SK-N-SH (cell line): Measurements from ENCODE around the gene ABR. TPM values are rescaled to one million over a fixed set of nuclear protein-coding genes. Genes with fewer than 3 reads are reported as not detected.
A peak's percentile ranks its signal among the peaks of the same experiment; 100 is the strongest.

Experiments used
- CTCF ChIA-PET: fragments of 300-600, 350-600 bp; formaldehyde crosslinking; extraction: SDS; loops from one replicate; lab custom pipeline; 2021; lab: Yijun Ruan, JAX
- POLR2A ChIA-PET: fragments of 350-600 bp; sonication (Branson Sonifier 250); formaldehyde crosslinking; extraction: SDS; loops from one replicate; lab custom pipeline; 2020; ENCODE audit warnings: antibody characterized with exemption, inconsistent platforms; lab: Yijun Ruan, JAX
- DNase-seq: peaks from one replicate; pipeline ENCODE4 v3.0.0; 2012
- H2AFZ ChIP-seq: fragments of 200-600 bp; sonication (generic); 2 replicates; pipeline ENCODE4 v1.8.1; 2016; ENCODE audit warnings: antibody characterized with exemption, mild to moderate bottlenecking, low read depth
- H3F3A ChIP-seq: fragments of 200-600 bp; sonication (generic); replicated peaks from 2 replicates; pipeline ENCODE3; 2016; ENCODE audit warnings: antibody characterized with exemption, mild to moderate bottlenecking; ENCODE audit not compliant: insufficient read depth
- H3K27ac ChIP-seq, 2 experiments: fragments of 200-500 bp in 1 of 2; fragments of 200-600 bp in 1 of 2; sonication (Bioruptor generic) in 1 of 2; sonication (generic), shearing (Covaris generic) in 1 of 2; 2 replicates each; pipeline versions ENCODE4 v1.5.1 to v1.6.1; 2014 to 2016; ENCODE audit warnings: low read depth in 2 of 2, inconsistent platforms in 1 of 2, low read length in 1 of 2, mild to moderate bottlenecking in 1 of 2, mixed read lengths in 1 of 2
- H3K27me3 ChIP-seq: fragments of 200-600 bp; sonication (generic), shearing (Covaris generic); 2 replicates; pipeline ENCODE4 v1.6.1; 2016; ENCODE audit warnings: mixed run types; ENCODE audit not compliant: insufficient read depth
- H3K36me3 ChIP-seq, 2 experiments: fragments of 200-500 bp in 1 of 2; fragments of 200-600 bp in 1 of 2; sonication (Bioruptor generic) in 1 of 2; sonication (generic) in 1 of 2; replicated peaks in 1 of 2; 2 replicates each; pipeline versions ENCODE3 to v1.5.1; 2014 to 2016; ENCODE audit warnings: low read length in 1 of 2, mild to moderate bottlenecking in 1 of 2; ENCODE audit not compliant: insufficient read depth in 2 of 2, control insufficient read depth in 1 of 2
- H3K4me1 ChIP-seq, 2 experiments: fragments of 200-500 bp in 1 of 2; fragments of 200-600 bp in 1 of 2; sonication (Bioruptor generic) in 1 of 2; sonication (generic), shearing (Covaris generic) in 1 of 2; 2 replicates each; pipeline versions ENCODE4 v1.5.1 to v1.6.1; 2014 to 2016; ENCODE audit warnings: low read depth in 1 of 2, low read length in 1 of 2, mixed run types in 1 of 2; ENCODE audit not compliant: insufficient read depth in 2 of 2, control insufficient read depth in 1 of 2
- H3K4me2 ChIP-seq: fragments of 200-600 bp; sonication (generic), shearing (Covaris generic); 2 replicates; pipeline ENCODE4 v1.6.1; 2017; ENCODE audit warnings: mixed run types
- H3K4me3 ChIP-seq, 2 experiments: fragments of 200-500 bp in 1 of 2; fragments of 200-600 bp in 1 of 2; sonication (Bioruptor generic) in 1 of 2; sonication (generic), shearing (Covaris generic) in 1 of 2; 2 replicates each; pipeline versions ENCODE4 v1.5.1 to v1.8.1; 2014 to 2016; ENCODE audit warnings: low read depth in 2 of 2, inconsistent platforms in 1 of 2, low read length in 1 of 2, mild to moderate bottlenecking in 1 of 2, mixed read lengths in 1 of 2, moderate library complexity in 1 of 2
- H3K79me2 ChIP-seq: fragments of 200-600 bp; sonication (generic); 2 replicates; pipeline ENCODE4 v1.8.1; 2017; ENCODE audit warnings: mild to moderate bottlenecking; ENCODE audit not compliant: insufficient read depth
- H3K9ac ChIP-seq: fragments of 200-600 bp; sonication (generic); 2 replicates; pipeline ENCODE4 v1.6.1; 2017; ENCODE audit warnings: mixed run types
- H3K9me2 ChIP-seq: fragments of 200-600 bp; sonication (generic); 2 replicates; pipeline ENCODE4 v1.6.1; 2017; ENCODE audit warnings: mixed run types
- H3K9me3 ChIP-seq: fragments of 200-600 bp; sonication (generic); 2 replicates; pipeline ENCODE4 v1.6.1; 2017; ENCODE audit warnings: mixed run types, mild to moderate bottlenecking, moderate library complexity
- H4K20me1 ChIP-seq: fragments of 200-600 bp; sonication (generic); 2 replicates; pipeline ENCODE4 v1.6.1; 2017; ENCODE audit warnings: mild to moderate bottlenecking, mixed run types; ENCODE audit not compliant: insufficient read depth
- CHD2 ChIP-seq: fragments of 150-350 bp; IDR thresholded peaks from 2 replicates; pipeline ENCODE4 v1.6.1; 2018; ENCODE audit warnings: low read length; ENCODE audit not compliant: partially characterized antibody
- FOSL2 ChIP-seq: IDR thresholded peaks from 2 replicates; pipeline ENCODE4 v1.4.0; 2012; ENCODE audit warnings: low read depth, mild to moderate bottlenecking, moderate library complexity, borderline replicate concordance
- FOXJ3 ChIP-seq: sonication (generic); formaldehyde crosslinking; IDR thresholded peaks from 2 replicates; pipeline ENCODE4 v1.5.1; 2020; ENCODE audit warnings: mild to moderate bottlenecking, missing genetic modification reagents
- IRF3 ChIP-seq: fragments of 150-350 bp; IDR thresholded peaks from 2 replicates; pipeline ENCODE4 v1.6.1; 2016; ENCODE audit warnings: mild to moderate bottlenecking, low read depth, low read length
- JUND ChIP-seq: IDR thresholded peaks from 2 replicates; pipeline ENCODE4 v1.4.0; 2012
- MAX ChIP-seq: IDR thresholded peaks from 2 replicates; pipeline ENCODE4 v1.4.0; 2012; ENCODE audit warnings: low read depth
- MXI1 ChIP-seq: IDR thresholded peaks from 2 replicates; pipeline ENCODE4 v1.6.1; 2012; ENCODE audit warnings: mild to moderate bottlenecking, low read depth, low read length, improper control_type of control experiment
- NRF1 ChIP-seq: IDR thresholded peaks from 2 replicates; pipeline ENCODE4 v1.6.1; 2012; ENCODE audit warnings: low read depth, mild to moderate bottlenecking, low read length
- PBX3 ChIP-seq: IDR thresholded peaks from 2 replicates; pipeline ENCODE4; 2012
- RFX5 ChIP-seq: IDR thresholded peaks from 2 replicates; pipeline ENCODE4 v1.6.1; 2012; ENCODE audit warnings: mild to moderate bottlenecking, improper control_type of control experiment, low read length
- RXRA ChIP-seq: IDR thresholded peaks from 2 replicates; pipeline ENCODE4 v1.4.0; 2012; ENCODE audit warnings: low read depth, mild to moderate bottlenecking, borderline replicate concordance
- SIN3A ChIP-seq: IDR thresholded peaks from 2 replicates; pipeline ENCODE4 v1.6.1; 2012; ENCODE audit warnings: low read depth, mild to moderate bottlenecking, low read length, moderate library complexity, borderline replicate concordance
- TEAD4 ChIP-seq: IDR thresholded peaks from 2 replicates; pipeline ENCODE4 v1.4.0; 2012; ENCODE audit warnings: mild to moderate bottlenecking, borderline replicate concordance; ENCODE audit not compliant: insufficient read depth
- USF1 ChIP-seq: IDR thresholded peaks from 2 replicates; pipeline ENCODE4 v1.4.0; 2012; ENCODE audit warnings: low read depth, borderline replicate concordance
- USF2 ChIP-seq: fragments of 150-350 bp; IDR thresholded peaks from 2 replicates; pipeline ENCODE4 v1.6.1; 2017; ENCODE audit warnings: antibody characterized with exemption, low read length, low read depth, borderline replicate concordance
- WGBS: methylation state at CpG from one replicate; pipeline ENCODE4 v1.1.6; 2017; ENCODE audit warnings: low lambda C conversion rate; 5-methylcytosine and 5-hydroxymethylcytosine counted together
- polyA plus RNA-seq, 3 experiments: library from polyadenylated mRNA; depleted of rRNA; stranded (reverse); fragments of >200 nt; gene quantifications; 2 replicates each; pipeline ENCODE4 v1.2.3, GENCODE V29; 2012

ABR gene
- polyA plus RNA-seq, 1 of the 3 experiments (the other 2 are of a cell fraction) = 117 TPM

GRCh38 chr17:1078831-1079561 is 100.8 kb downstream of the ABR start:
- Histone ChIP-seq H3K36me3 (peaks cover 6 to 20% of the 10 kb centered on the region in 2 experiments), H3K27me3 (no peaks in the 10 kb centered on the region), H3K27ac (peak overlapping the region in 1 of 2 experiments; percentile 53; a peak in 1 of 4 replicates), H3K4me1 (peaks cover 30 to 31% of the 10 kb centered on the region in 2 experiments; a peak in 3 of 4 replicates), H3K4me3 (peak overlapping the region in 1 of 2 experiments; percentile 32; a peak in 2 of 4 replicates), H3K9me2 (no peaks in the 10 kb centered on the region), H4K20me1 (peaks cover 20% of the 10 kb centered on the region), H3K4me2 (no peak overlapping the region), H3F3A (peaks cover 20% of the 10 kb centered on the region), H3K9me3 (no peaks in the 10 kb centered on the region), H3K79me2 (no peaks in the 10 kb centered on the region; the same call in 1 of the 2 replicates), H3K9ac (no peak overlapping the region), H2AFZ (no peak overlapping the region)
- CTCF ChIA-PET = no interaction called here
- POLR2A ChIA-PET = no interaction called here
- WGBS = 78% methylated on average over 31 of the region's 43 CpGs
- peak; percentile 87 for DNase-seq
- TF ChIP-seq MXI1 (0 out of 2 replicates have a peak, but pooled peaks have one; percentile 29), FOXJ3 (no peak), TEAD4 (no peak), RXRA (no peak), FOSL2 (no peak), MAX (no peak), JUND (no peak), IRF3 (no peak), RFX5 (no peak), PBX3 (no peak), NRF1 (no peak), USF1 (no peak), USF2 (no peak), SIN3A (no peak), CHD2 (peak; percentile 33)
